Measurements from ENCODE around the gene OR5B21. TPM values are rescaled to one million over a fixed set of nuclear protein-coding genes. Genes with fewer than 3 reads are reported as not detected.
A peak's percentile ranks its signal among the peaks of the same experiment; 100 is the strongest.

OR5B21 gene
- polyA plus RNA-seq (2013, experiment 1 of 2; ENCODE audit: insufficient read length): not detected
- polyA plus RNA-seq (2013, experiment 2 of 2; ENCODE audit: insufficient read length): not detected

- DNase-seq: no peak
Observed at GRCh38 chr11:58508005-58508404, at the start of gene OR5B21. OR5B21 (minus strand) TSS chr11:58508105; CDS start chr11:58508105, 0 bp downstream.

- no peak for DNase-seq
Observed at GRCh38 chr11:58549644-58550043, 41.7 kb upstream of the OR5B21 start.

GRCh38 chr11:58546841-58547240 lies 38.9 kb upstream of the OR5B21 start:
- DNase-seq: no peak

GRCh38 chr11:58531865-58532341 lies 24.0 kb upstream of the OR5B21 start:
- DNase-seq: no peak

GRCh38 chr11:58530236-58530635 lies 22.3 kb upstream of the OR5B21 start:
- DNase-seq: no peak

GRCh38 chr11:58527429-58527828 lies 19.5 kb upstream of the OR5B21 start:
- no peak for DNase-seq

GRCh38 chr11:58526721-58527120 lies 18.8 kb upstream of the OR5B21 start:
- DNase-seq: no peak

GRCh38 chr11:58525037-58525614 lies 17.2 kb upstream of the OR5B21 start:
- DNase-seq: no peak

- peak; percentile 79 for DNase-seq
Observed at GRCh38 chr11:58524232-58525036, 16.5 kb upstream of the OR5B21 start.

GRCh38 chr11:58513747-58514367 lies 6.0 kb upstream of the OR5B21 start:
- DNase-seq: peak; percentile 65

GRCh38 chr11:58511636-58512035 lies 3.7 kb upstream of the OR5B21 start:
- DNase-seq: no peak

- DNase-seq: no peak
Observed at GRCh38 chr11:58509748-58510147, 1.8 kb upstream of the OR5B21 start.

- no peak for DNase-seq
Observed at GRCh38 chr11:58508814-58509213, 909 bp upstream of the OR5B21 start.

- no peak for DNase-seq
Observed at GRCh38 chr11:58507355-58507754, 550 bp downstream of the OR5B21 start.

GRCh38 chr11:58506935-58507334 lies 970 bp downstream of the OR5B21 start:
- no peak for DNase-seq

- no peak for DNase-seq
Observed at GRCh38 chr11:58505849-58506248, 2.1 kb downstream of the OR5B21 start.

GRCh38 chr11:58504232-58504631 lies 3.7 kb downstream of the OR5B21 start:
- no peak for DNase-seq

- DNase-seq: no peak
Observed at GRCh38 chr11:58503361-58503856, 4.5 kb downstream of the OR5B21 start.

GRCh38 chr11:58502004-58502403 lies 5.9 kb downstream of the OR5B21 start:
- DNase-seq: no peak

GRCh38 chr11:58498464-58498863 lies 9.4 kb downstream of the OR5B21 start:
- no peak for DNase-seq

GRCh38 chr11:58497951-58498350 lies 10.0 kb downstream of the OR5B21 start:
- DNase-seq: no peak

GRCh38 chr11:58495906-58496305 lies 12.0 kb downstream of the OR5B21 start:
- no peak for DNase-seq

GRCh38 chr11:58494101-58494500 lies 13.8 kb downstream of the OR5B21 start:
- DNase-seq: peak; percentile 39
